GM18502 (cell line): Measurements from ENCODE around the gene SESTD1.
"Not testable (repeated sequence)": the region's sequence is repeated elsewhere in the genome, so short reads cannot be mapped to it uniquely, and the experiment has no call there.

Experiments used
- ATAC-seq: cut with Tn5 transposase; IDR thresholded peaks from one replicate; pipeline ENCODE4 v1.9.1; 2021; ENCODE audit warnings: mild to moderate bottlenecking; ENCODE audit not compliant: unreplicated experiment, poor library complexity

Gene SESTD1

GRCh38 chr2:179270689-179271088 lies 6.1 kb upstream of the SESTD1 start:
- ATAC-seq, result no peak

DNA sequence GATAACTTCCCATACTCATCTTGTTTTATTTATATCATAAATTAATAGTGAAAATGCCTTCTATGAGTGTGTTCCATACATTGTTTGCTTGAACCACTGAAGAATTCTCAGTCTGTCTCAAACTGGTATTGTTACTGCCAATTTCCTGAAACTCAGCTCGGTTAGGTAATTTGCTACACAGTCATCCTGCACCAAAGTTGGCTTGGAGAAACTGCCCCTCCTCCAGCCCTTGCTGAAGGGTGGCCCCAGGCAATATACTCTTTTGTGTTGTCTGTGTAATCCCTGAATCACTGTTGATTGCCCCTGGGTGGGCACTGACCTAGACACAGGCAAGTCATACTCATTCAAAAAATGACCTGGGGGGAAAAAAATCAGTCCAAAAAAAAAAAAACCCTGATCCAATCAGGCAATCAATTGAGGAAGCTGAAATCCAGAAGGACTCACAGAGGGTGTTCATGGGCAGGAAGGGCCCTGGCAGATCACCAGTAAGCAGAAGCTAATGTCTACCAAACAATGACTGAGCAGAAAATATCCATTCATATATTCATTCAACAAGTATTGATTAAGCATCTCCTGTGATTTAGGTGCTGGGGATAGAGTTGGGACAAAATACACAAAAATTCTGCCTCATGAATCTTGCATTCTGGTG lies 3.8 kb upstream of the SESTD1 start:
- peak; percentile 52 for ATAC-seq

DNA sequence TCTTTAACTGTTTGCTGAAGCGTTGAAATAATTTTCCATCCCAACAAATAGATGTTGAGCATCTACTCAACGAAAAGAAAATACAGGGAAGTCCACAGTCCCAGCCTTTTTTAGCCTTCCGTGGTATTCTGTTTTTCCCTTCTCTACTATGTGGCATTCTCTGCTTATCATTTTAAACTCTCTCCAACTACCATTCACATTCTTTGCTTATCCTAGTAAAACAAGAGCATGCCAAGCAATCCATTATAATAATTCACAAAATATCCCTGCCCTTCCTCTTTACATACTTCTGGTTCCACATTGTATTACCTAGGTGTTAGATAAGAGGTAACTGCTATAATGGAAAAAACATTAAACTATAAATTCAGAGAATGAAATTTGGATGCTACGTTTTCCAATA lies 1.6 kb upstream of the SESTD1 start:
- ATAC-seq, result no peak

GRCh38 chr2:179265082-179265510 lies 464 bp upstream of the SESTD1 start:
- ATAC-seq, result no peak

DNA sequence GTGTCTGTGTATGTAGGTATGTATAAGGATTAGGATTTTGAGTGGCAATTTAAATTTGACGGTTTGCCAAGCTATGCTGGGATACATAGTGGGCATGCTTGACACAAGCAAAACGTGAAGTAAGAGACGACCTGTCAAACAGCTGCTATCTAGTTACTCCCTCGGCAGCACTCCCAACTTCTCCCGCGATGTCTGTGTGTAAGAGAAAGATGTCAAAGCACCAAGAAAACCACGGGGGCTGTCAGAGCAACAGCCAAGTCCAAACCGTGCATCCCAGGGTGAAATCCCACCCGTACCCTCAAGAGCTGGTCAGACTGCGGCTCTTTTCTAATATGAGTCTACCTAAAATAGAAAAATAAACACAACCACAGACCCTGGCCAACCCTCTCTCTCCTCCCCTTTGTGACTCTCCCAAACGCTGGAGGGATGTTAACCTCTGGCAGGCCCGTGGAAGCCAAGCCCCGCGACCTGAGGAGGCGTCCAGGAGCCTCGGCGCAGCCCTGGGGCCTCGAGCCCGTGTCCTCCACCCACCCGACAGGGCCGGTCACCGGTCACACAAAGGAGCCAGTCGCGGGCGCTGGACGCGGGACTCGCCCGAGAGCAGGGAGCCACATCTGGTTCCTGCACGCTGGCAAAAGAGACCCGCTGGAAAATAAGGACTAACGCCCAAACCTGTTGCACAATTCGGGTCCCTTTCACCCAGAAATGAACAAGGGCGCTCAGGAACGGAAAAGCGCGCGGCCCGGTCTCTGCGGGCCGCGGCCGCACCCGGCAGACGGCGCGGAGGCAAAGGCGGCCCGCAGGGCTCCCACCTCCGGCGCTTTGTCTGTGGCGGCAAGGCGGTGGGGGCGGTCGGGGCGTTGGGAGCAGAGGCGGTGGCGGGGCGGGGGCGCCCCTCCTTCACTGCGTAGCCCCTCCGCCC lies 925 bp downstream of the SESTD1 start:
- peak; percentile 34 for ATAC-seq

DNA sequence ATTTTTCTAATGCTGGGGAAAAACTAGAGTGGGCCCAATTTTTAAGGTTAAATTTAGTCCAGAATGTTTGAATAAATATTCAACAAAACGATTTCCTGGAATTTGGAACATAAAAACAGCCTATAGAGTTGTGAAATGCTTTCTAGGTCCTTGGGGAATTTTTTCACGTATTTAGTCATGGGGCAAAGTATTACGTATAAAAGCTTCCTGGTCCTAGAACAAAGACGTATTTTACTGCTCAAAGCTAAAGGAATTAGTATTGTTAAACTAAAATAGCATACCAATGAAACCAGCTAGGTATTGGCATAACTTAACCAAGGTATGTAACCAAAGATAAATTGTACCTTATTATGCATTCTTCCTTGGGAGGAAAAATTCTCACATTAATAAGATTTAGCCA lies 1.6 kb downstream of the SESTD1 start:
- ATAC-seq, result no peak

DNA sequence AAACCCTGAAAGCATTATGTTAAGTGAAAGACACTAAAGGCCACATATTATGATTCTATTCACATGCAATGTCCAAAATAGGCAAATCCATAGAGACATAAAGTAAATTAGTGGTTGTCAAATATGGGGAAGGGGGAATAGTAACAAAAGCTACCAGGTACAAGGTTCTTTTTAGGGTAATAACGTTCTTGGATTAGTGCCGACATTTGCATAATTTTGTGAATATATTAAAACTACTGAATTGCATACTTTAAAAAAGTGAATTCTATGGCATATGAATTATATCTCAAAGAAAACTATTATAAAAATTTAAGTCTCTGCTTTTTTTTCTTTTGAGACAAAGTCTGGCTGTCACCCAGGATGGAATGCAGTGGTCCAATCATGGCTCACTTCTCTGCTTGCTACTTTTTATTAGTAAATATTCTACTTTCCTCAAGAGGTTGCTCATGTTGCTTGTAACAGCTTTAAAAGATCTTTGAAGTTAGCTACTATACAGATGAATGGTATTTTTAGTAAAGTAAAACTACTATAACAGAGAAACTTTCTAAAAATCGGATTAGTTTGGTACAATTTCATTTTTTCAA lies 2.5 kb downstream of the SESTD1 start:
- no peak for ATAC-seq

DNA sequence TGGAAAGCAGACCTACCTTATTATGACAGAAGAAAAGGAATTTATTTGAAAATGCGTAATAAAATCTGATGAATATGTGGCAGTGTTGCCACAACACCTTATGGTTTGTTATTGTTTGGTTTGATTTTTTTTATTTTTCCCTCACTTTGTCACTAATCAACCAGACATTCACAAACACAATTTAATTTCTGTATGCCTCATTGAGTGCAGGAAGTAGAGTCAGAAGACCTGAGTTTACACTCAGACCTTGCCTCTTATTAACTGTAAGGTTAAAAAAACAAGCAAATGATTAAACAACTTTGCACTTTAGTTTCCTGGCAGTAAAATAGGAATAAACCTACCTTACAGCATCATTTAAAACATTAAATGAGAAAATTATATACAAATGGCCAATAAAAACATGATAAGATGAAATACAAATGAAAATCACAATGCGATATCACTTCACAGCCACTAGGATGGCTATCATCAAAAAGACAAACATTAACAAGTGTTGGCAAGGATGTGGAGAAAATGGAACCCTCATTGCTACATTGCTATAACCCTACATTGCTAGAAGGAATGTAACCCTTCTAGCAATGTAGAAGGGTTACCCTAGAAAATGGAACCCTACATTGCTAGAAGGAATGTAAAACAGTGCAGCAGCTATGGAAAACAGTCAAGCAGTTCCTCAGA lies 3.3 kb downstream of the SESTD1 start:
- no peak for ATAC-seq

GRCh38 chr2:179260224-179260623 lies 4.4 kb downstream of the SESTD1 start:
- no peak for ATAC-seq

DNA sequence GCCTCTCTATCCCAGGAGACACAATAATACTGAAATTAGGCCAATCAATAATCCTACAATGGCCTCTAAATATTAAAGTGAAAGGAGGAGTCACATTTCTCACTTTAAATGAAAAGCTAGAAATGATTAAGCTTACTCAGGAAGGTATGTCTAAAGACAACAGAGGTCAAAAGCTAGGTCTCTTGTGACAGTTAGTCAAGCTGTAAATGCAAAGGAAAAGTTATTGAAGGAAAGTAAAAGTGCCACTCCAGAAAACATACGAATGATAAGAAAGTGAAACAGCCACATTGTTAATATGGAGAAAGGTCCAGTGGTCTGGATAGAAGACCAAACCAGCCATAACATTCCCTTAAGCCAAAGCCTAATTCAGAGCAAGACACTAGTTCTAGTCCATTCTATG lies 9.5 kb downstream of the SESTD1 start:
- ATAC-seq, result no peak

- ATAC-seq, result peak; percentile 67
Measured at GRCh38 chr2:179253226-179253625, 11.4 kb downstream of the SESTD1 start.

- no peak for ATAC-seq
Measured at GRCh38 chr2:179252423-179252822, 12.2 kb downstream of the SESTD1 start.

- ATAC-seq, result no peak
Measured at GRCh38 chr2:179251870-179252269, 12.8 kb downstream of the SESTD1 start.

DNA sequence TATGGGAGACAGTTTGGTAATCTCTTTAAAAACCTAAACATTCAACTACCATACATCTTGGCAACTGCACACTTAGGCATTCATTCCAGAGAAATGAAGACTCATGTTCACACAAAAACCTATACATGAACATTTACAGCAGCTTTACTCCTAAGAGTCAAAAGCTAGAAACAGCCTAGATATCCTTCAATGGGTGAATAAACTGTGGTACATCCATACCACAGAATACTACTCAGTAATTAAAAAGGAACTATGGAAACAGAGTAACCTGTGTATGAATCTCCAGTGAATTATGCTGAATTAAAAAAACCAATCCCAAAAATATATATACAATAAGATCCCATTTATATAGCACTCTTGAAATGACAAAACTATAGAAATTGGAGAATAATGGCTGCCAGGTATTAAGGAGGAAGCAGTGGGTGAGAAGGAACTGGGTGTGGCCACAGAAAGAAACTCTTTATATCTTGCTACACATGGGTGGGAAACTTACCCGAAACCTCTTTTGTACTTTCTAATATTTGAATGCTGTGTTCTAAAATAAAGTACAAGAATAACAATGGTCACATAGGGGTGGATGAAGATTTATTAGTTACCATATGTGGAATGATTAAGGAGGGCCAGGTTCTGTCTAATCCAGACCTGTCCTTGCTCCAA lies 13.7 kb downstream of the SESTD1 start:
- ATAC-seq, result no peak

DNA sequence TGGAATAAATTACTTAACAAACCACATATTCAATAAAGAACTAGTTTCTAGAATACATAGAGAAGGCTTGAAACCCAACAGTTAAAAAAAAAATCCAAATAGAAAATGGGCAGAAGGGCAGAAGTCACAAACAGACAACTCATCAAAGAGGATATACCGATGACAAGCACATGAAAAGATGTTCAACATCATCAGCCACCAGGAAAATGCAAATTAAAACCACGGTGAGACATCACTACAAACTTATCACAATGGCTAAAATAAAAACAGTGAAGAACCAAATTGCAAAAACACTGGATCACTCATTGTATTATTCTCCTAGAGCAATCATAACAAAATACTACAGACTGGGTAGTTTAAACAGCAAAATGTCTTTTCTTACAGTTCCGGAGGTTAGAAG lies 14.5 kb downstream of the SESTD1 start:
- ATAC-seq, result no peak

DNA sequence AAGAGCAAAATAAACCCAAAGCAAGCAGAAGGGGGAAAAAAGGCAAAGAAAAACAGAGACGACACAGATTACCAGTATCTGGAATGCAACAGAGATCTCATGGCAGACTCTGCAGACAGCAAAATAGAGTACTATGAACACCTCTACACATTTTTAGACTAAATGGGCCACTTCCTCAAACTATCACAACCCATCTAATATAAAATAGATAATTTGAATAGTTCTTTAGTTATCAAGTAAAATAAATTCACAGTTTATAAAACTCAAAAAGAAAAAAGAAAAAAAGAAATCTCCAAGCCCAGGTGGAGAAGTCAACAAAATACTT lies 16.6 kb downstream of the SESTD1 start:
- peak; percentile 46 for ATAC-seq

- ATAC-seq, result peak; percentile 70
Measured at GRCh38 chr2:179247318-179248023, 17.2 kb downstream of the SESTD1 start.

DNA sequence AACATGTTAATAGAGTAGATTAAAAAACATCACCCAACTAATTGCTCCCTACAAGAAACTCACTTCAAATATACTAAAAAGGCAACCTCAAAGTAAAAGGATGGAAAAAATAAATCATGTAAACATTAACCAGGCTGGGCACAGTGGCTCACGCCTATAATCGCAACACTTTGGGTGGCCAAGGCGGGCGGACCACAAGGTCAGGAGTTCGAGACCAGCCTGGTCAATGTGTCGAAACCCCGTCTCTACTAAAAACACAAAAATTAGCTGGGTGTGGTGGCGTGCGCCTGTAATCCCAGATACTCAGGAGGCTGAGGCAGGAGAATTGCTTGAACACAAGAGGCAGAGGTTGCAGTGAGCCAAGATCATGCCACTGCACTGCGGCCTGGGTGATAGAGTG lies 18.8 kb downstream of the SESTD1 start:
- ATAC-seq, result not testable (repeated sequence)

- no peak for ATAC-seq
Measured at GRCh38 chr2:179243046-179243445, 21.6 kb downstream of the SESTD1 start.
